ENCODE data around the gene HORMAD2.

DNA sequence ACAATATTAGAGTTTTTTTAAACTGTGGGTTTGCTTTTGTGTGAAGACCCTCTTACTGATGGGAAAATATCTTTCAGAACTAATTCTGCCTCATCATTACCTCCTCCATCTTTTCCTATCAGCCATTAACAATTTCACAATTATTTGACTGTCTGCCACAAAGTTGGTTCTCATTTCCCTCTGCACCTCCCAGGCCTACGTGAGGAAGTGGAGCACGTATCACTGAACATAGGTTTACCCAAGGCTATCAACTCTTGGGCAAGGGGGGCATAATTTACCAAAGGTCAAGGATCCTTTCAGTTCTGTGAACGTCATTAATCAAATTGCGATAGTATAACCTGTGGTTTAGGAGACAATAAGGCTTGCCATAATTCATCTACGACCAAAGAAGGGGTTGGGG is 106.2 kb downstream of the HORMAD2 start:
- TF ChIP-seq CREB1 (IDR thresholded peaks at IDR 0.05; ENCODE audit: low read depth) (no peak), EP300 (IDR thresholded peaks at IDR 0.05; ENCODE audit: borderline replicate concordance) (no peak), YY1 (IDR thresholded peaks at IDR 0.05; ENCODE audit: low read depth) (no peak), RAD21 (IDR thresholded peaks at IDR 0.05; ENCODE audit: low read depth) (no peak)
- TF ChIP-seq, protein P1, sequence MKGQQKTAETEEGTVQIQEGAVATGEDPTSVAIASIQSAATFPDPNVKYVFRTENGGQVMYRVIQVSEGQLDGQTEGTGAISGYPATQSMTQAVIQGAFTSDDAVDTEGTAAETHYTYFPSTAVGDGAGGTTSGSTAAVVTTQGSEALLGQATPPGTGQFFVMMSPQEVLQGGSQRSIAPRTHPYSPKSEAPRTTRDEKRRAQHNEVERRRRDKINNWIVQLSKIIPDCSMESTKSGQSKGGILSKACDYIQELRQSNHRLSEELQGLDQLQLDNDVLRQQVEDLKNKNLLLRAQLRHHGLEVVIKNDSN (IDR thresholded peaks at IDR 0.05): no peak
